Stimulated activated CD4-positive, alpha-beta T cell treated with anti-CD3 and anti-CD28 coated beads, Interleukin-1b, Interleukin-23, amount 100 ng/mL, for 1 hour (primary cell): ENCODE measurements around the gene PKNOX1.
"Not testable (repeated sequence)": the region's sequence is repeated elsewhere in the genome, so short reads cannot be mapped to it uniquely, and the experiment has no call there.

Experiments
- DNase-seq, 2 donors: peaks; one replicate each; pipeline ENCODE4 v3.0.0-alpha.2; 2020; ENCODE audit warnings: low read depth in 2 of 2

The PKNOX1 gene

DNA sequence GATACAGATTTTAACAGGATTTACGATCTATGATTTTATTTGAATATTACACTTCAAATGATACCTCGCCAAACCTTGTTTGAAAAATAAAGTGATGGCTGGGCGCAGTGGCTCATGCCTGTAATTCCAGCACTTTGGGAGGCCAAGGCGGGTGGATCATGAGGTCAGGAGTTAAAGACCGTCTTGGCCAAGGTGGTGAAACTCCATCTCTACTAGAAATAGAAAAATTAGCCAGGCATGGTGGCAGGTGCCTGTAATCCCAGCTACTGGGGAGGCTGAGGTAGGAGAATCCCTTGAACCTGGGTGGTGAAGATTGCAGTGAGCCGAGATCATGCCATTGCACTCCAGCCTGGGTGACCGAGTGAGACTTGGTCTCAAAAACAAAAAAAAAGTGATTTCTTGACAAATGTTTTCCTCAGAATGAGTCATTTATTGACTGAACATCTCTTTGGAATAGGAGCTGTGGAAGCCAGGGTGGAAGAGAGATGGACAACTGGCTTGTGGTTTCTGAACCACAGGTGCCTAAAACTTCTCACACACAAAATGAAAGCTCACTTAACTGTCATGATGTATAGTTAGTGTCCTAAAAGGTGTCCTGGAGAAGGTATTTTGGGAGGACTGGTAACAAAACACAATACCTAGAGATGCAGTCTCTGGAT lies 11.9 kb downstream of the PKNOX1 start:
- DNase-seq: no peak

DNA sequence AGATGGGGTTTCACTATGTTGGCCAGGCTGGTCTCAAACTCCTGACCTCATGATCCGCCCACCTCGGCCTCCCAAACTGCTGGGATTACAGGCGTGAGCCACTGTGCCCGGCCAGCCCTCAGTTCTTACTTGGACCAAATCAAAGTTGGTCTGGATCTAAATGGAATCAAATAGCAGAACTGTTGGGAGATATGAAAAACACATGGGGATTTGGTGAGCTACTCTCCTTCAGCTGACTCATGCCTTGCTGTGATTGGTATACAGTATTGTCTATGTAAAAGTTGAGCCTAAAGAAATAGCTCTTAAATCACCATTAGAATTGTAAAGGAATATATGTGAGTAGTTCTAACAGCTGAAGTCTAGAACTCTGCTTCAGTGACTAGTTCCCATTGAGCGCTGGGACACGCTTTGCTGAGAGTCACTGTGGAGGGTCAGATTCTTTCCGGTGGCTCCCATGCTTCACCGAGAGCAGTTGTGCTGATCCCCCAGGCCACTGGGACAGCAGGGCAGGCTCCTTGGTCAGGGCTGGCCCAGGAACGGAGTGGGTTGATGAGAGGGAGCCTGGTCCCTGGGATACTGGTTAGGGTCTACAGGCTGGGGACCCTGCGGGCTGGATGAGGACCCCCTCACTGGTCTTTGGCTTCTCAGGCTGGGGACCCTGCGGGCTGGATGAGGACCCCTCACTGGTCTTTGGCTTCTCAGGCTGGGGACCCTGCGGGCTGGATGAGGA lies 14.0 kb downstream of the PKNOX1 start:
- DNase-seq: no peak

DNA sequence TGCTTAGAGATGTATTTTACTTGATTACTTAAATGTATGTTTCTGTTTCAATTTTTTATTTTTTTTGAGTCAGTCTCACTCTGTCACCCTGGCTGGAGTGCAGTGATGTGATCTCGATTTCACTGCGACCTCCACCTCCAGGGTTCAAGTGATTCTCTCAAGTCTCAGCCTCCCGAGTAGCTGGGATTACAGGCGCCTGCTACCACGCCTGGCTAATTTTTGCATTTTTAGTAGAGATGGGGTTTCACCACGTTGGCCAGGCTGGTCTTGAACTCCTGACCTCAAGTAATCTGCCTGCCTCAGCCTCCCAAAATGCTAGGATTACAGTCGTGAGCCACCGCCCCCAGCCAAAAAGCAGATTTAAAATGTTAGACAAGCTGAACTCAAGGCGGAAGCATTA lies 15.0 kb downstream of the PKNOX1 start:
- DNase-seq: not testable (repeated sequence)

DNA sequence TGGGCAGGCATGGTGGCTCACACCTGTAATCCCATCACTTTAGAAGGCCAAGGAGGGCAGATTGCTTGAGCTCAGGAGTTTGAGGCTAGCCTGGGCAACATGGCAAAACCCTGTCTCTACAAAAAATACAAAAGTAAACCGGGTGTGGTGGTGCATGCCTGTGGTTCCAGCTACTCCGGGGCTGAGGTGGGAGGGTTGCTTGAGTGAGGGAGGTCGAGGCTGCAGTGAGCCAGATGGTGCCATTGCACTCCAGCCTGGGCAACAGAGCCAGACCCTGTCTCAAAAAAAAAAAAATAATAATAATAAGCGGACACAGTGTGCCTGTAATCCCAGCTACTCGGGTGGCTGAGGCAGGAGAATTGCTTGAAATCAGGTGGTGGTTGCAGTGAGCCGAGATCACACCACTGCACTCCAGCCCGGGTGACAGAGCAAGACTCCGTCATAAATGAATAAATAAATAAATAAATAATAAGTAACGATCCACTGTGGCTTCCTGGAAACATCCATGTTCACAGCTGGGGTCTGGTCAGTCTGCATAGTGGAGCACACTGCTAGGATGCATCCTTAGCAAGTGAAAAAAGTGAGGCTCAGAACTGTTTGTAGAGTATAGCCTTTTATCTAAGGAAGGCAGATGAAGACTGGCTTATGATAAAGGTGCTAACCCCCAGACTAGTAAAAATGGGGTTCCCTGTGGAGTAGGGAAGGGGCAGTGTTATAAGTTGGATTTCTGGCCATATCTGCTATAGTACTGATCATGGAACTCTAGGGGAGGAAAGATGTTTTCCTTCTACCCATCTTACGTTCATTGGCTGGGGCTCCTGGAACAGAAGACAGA lies 15.7 kb downstream of the PKNOX1 start:
- DNase-seq: no peak

DNA sequence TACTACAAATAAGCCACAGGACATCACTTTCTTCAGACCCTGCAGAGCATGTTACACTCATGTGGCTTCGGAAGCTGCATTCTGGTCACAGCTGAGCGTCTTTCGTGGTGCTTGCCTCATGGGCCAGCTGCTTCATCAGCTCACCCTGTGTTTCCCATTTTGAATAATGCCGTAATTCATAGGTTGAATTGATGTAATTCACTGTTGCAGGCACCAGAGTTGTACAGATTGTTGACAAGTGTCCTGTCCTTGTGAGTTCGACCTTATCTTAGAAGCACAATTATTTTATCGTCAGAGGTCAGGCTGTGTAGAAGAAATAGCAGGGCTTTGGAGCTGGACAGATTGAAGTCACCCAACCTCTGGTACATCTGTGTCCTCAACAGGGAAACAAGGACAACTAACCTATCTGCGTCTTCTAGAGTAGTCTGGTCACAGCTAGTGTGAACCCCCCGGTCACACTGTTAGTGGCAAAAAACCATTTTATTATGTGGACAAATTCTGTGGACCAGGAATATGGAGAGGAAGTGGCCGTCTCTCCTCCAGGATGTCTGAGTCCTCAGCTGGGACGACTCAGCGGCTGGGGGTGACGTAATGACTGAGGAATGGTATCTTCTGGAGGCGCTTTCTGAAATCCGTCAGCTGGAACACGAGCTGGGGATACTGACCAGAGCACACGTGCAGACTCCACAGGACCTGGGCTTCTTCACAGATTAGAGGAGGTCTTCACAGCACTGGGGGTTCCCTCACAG lies 17.8 kb downstream of the PKNOX1 start:
- DNase-seq: no peak

DNA sequence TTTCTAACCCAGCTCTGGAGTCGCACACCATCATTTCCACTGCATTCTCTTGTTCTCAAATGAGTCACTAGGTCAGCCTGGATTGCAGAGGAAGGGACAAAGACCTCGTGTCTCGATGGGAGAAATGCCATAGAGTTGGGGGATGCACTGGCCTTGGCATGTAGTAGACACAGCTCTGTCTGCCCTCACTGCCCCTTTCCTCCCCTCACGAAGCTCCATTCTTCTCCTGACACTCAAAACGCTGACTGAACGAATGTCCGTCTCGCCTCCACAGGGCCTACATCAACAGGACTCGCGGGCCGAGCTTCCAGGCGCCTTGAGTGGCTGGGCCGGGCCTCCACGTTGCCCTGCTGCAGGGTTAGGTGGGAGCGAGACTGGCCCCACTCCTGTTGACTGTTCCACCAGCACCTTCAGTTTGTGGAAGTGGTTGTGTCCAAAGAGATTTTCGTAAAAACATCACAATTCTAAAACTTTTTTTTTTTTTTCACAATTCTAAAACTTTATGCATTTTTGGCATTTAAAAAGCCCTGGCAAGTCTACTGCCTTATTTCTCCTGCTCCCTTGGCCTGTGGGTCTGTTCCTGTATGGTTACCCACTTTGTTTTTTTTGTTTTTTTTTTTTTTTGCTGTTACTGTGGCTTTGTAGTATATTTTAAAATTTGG lies 18.8 kb downstream of the PKNOX1 start:
- no peak for DNase-seq

DNA sequence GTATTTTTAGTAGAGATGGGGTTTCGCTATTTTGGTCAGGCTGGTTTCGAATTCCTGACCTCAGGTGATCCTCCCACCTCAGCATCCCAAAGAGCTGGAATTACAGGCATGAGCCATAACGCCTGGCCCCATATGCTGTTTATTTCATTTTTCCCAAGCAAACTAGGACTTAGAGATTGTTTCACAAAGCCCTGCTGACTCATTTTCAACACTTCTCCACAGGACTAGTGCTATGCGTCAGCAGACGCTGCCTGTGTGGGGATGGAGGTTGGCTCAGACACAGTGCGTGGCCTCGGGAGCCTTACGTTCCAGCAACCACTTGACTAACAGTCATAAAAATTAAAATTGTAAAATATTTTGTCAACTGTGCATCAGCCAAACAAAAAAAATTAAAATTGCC lies 22.7 kb downstream of the PKNOX1 start:
- no peak for DNase-seq

DNA sequence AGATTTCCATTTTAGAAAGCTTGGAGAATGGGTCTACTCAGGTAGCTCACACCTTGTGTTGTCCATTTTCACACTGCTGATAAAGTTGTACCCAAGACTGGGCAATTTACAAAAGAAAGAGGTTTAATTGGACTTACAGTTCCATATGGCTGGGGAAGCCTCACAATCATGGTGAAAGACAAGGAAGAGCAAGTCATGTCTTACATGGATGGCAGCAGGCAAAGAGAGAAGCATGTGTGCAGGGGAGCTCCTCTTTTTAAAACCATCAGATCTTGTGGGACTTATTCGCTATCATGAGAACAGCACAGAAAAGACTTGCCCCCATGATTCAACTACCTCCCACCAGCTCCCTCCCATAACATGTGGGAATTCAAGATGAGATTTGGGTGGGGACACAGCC lies 23.6 kb downstream of the PKNOX1 start:
- DNase-seq: not testable (repeated sequence)

DNA sequence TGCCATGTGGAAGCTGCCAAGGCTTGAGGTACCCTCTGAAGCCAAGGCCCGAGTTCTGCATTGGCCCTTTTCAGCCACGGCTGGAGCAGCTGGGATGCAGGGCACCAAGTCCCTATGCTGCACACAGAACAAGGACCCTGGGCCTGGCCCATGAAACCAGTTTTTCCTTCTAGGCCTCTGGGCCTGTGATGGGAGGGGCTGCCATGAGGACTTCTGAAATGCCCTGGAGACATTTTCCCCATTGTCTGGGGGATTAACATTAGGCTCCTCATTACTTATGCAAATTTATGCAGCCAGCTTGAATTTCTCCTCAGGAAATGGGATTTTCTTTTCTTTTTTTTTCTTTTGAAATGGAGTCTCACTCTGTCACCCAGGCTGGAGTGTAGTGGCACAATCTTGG lies 24.8 kb downstream of the PKNOX1 start:
- not testable (repeated sequence) for DNase-seq

DNA sequence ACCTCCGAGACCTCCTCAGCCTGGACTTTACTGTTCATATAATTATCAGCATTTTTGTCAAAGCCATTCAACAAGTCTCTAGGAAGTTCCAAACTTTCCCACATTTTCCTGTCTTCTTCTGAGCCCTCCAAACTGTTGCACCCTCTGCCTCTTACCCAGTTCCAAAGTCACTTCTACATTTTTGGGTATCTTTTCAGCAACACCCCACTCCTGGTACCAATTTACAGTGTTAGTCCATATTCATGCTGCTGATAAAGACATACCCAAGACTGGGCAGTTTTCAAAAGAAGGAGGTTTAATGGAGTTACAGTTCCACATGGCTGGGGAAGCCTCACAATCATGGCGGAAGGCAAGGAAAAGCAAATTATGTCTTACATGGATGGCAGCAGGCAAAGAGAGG lies 25.7 kb downstream of the PKNOX1 start:
- not testable (repeated sequence) for DNase-seq

DNA sequence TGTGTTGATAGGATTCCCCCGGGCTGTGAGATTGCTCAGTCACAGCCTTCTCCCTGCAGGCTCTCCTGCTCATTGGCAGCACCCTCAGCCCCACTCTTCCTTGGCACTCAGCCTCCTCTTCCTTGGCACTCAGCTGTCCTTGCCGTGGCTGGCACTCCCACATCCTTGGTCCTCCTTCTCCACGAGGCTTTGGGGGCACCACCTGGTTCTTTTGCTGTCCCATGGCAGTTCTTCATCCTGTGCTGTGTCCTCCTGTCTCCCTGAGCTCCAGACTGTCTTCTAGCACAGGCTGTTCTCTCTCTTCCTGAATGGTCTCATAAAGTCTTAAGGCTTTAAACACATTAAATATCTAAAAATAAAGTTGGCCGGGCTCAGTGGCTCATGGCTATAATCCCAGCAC lies 27.0 kb downstream of the PKNOX1 start:
- DNase-seq: no peak

DNA sequence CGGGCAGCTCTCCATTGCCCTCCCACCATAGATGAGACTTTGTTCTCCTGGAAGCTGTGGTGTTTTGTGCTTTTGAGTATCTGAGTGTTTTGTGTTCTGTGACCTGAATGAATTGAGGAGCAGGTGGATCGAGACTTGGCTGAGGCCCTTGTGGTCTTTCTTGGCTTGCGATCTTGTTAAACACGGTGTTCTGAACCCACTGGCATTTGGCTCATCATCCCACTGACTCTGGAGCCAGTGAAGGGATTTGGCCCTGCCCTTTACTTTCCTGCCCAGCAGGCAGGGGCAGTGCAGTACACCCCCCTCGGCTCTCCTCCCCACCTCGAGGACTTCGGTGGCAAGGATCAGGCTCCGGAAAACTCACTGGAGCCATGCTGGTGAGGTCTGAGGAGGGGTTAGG lies 30.6 kb downstream of the PKNOX1 start:
- DNase-seq: no peak

DNA sequence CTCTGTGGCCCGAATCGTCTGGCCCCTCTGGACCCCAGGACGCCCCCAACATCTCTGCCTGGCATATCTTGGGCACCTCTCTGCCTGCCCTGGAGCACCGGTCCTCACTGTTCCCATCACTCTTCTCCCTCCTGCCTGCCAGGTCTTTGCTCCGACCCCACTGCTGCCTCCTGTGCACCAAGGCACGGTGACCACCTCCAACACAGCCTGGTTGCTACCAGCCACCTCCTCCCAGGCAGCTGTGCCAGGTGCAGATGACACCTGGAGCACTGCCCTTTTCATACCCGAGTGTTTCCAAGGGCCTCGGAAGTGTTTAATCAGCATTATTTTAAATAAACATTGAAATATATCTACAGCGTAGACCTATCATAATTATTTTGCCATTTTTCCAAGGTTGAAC lies 31.3 kb downstream of the PKNOX1 start:
- no peak for DNase-seq

DNA sequence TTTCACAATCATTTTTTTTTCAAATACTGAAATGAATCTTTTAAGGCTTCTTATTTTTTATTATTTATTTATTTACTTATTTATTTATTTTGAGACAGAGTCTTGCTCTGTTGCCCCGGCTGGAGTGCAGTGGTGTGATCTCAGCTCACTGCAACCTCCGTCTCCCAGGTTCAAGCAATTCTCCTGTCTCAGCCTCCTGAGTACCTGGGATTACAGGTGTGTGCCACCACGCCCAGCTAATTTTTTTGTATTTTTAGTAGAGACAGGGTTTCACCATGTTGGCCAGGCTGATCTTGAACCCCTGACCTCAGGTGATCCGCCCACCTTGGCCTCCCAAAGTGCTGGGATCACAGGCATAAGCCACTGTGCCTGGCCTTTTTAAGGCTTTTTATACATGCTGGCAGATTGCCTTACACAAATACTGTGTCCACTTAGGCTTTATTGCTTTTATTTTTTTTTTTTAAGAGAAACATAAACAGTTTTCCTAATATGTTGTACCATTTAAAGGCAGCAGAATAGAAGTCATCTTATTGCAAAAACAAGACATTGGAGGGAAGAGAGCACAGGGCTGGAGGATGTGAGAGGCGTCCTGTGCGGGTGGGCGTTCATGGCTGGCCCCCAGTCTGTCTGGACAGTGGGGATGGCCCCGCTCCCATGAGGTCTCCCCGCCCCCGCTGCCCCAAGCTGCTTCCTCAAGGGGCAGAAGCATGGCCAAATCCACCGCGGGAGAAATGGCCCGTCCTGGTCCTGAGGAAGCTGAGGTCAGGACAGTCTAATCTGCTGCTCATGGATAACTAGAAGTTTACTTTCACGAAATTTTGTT lies 31.9 kb downstream of the PKNOX1 start:
- DNase-seq: not testable (repeated sequence)

DNA sequence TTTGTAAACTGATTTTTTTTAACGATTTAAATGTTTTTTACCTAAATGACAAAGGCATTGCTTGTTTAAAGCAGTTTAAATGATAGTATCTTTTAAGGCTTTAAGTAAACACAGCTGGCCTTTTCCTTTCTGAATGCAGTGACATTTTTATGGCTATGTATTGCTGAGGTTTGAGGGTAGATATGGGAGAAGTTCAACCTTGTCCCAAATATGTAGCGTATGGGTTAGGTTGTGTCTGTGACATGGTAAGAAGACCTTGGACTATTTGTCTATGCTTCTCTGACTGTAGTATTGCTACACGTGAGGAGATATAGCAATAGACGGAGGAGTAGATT lies 32.5 kb downstream of the PKNOX1 start:
- DNase-seq: no peak

DNA sequence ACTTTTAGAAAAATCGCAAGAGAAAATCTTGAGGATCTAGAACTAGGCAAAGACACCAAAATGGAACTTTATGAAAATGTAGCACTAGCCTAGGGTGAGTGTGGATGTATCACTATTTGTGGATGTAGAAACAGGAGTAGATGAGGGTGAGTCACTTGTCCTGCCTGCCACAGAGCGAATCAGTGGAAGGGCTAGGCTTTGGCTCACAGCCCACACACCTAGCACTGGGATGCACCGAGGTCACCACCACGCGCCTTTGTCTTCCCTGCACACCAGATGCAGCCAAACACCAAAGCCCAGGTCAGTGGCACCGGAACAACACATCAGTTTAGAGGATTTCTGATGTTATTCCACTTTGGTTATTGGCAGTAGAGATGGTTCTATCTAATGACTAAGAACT lies 38.2 kb downstream of the PKNOX1 start:
- no peak for DNase-seq

DNA sequence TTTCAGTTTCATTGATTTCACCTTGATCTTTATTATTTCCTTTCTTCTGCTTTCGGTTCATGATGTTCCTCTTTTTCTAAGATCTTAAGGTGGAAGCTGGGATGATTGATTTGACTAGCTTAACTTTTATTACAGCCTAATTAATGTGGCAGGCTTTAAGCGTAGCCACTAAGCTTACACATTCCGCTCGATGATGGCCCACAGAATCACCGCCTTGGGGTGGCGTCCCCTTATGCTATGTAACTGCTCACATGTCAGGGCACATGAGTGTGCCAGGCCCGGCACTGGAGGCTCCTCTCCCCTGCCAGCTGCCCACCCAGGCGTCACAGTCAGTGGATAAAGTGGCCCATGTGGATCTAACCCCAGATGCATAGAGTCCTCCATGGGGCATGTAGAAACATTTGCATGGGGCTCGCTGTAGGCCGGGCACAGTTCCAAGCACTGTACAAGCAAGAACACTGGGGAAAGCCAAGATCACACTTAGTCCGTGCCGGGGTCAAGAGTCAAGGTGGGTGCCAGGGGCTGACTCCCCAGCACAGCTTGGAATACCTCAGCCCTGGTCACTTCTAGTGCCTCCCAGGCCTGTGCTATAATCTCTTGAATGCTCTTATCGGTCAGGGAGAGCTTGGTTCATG lies 41.7 kb downstream of the PKNOX1 start:
- no peak for DNase-seq

DNA sequence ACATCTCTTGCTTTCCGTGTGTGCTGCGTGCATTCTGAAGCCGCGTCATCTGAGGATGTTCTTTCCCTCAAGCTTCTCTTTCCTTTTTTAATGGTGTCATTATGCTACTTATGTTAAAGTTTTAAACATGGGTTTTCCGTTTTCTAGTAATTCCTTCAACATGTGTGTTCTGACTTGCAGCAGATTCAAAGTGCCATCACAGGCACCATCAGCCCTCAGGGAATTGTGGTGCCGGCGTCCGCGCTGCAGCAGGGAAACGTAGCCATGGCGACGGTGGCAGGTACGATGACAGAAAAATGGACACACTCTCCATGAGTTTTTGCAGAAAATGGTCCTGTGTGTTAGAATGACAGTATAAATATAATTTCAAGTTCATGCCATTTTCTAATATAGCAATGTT lies 42.4 kb downstream of the PKNOX1 start:
- DNase-seq: no peak

DNA sequence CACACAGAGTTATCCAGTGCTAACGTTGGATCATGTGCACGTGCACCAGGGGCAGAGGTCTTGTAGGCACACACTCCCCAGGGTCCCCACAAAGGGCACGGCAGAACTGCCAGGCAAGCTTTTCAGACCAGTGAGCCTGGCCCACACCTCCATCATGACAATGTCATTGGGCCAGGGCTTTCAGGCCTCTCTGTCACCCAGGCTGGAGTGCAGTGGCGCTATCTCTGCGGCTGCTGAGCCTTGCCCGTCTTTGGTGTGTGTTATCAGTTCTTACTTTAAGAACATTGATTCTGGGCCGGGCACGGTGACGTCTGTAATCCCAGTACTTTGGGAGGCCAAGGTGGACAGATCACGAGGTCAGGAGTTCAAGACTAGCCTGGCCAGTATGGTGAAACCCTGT lies 44.2 kb downstream of the PKNOX1 start:
- no peak for DNase-seq

DNA sequence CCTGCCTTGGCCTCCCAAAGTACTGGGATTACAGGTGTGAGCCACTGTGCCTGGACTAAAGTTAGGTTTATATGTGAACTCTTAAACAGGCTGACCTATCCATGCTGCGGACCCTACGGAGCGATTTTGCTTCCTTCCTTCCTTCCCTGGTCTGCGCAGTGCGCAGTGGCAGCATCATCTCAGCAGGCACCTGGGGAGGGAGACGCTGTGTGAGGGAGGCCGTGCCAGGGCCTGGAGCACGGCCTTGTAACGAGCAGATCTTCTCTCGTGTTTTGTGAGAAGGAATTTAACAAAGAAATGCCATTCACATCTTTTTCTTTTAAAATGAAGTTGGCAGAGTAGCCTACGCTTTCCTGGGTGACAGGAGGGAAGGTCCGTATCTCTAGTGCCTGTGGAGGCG lies 45.8 kb downstream of the PKNOX1 start:
- no peak for DNase-seq
